ENCODE data around the gene ANGEL1. TPM values are rescaled to one million over a fixed set of nuclear protein-coding genes. Genes with fewer than 3 reads are reported as not detected.

ANGEL1 gene, protein sequence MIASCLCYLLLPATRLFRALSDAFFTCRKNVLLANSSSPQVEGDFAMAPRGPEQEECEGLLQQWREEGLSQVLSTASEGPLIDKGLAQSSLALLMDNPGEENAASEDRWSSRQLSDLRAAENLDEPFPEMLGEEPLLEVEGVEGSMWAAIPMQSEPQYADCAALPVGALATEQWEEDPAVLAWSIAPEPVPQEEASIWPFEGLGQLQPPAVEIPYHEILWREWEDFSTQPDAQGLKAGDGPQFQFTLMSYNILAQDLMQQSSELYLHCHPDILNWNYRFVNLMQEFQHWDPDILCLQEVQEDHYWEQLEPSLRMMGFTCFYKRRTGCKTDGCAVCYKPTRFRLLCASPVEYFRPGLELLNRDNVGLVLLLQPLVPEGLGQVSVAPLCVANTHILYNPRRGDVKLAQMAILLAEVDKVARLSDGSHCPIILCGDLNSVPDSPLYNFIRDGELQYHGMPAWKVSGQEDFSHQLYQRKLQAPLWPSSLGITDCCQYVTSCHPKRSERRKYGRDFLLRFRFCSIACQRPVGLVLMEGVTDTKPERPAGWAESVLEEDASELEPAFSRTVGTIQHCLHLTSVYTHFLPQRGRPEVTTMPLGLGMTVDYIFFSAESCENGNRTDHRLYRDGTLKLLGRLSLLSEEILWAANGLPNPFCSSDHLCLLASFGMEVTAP
- 22.6 TPM for total RNA-seq (ENCODE audit: unreplicated experiment)
- long read RNA-seq, partial matches to known transcripts, result 1 of 1 reads
- long read RNA-seq, other reads (novel, unspliced or antisense), result 0 of 1 reads

GRCh38 chr14:76812422-76813383, at the start of gene ANGEL1:
TSS of gene ANGEL1 (minus strand) at chr14:76812882. CDS start at chr14:76812827, 55 bp downstream.
- H3K27me3 Mint-ChIP-seq (ENCODE audit: unreplicated experiment), result peaks cover 2% of the 10 kb centered on the region
- DNase-seq (ENCODE audit: low spot score), result peak; percentile 96
- peak within 1 kb of the TSS; percentile 95 for H3K27ac Mint-ChIP-seq (ENCODE audit: unreplicated experiment)
- peak within 1 kb of the TSS; percentile 97 for H3K4me3 Mint-ChIP-seq (ENCODE audit: unreplicated experiment)
- no peak for TF ChIP-seq CTCF (IDR thresholded peaks at IDR 0.05; ENCODE audit: unreplicated experiment)
- H3K36me3 Mint-ChIP-seq (ENCODE audit: low read depth, unreplicated experiment), result peaks cover 13% of the 10 kb centered on the region
- no peaks in the 10 kb centered on the region for H3K9me3 Mint-ChIP-seq (ENCODE audit: unreplicated experiment)
- H3K4me1 Mint-ChIP-seq (ENCODE audit: unreplicated experiment), result peaks cover 20% of the 10 kb centered on the region

GRCh38 chr14:76861574-76862255, 49.0 kb upstream of the ANGEL1 start:
- no peak overlapping the region for H3K4me3 Mint-ChIP-seq (ENCODE audit: unreplicated experiment)
- H3K36me3 Mint-ChIP-seq (ENCODE audit: low read depth, unreplicated experiment), result no peaks in the 10 kb centered on the region
- DNase-seq (ENCODE audit: low spot score), result no peak
- H3K27me3 Mint-ChIP-seq (ENCODE audit: unreplicated experiment), result peaks cover 12% of the 10 kb centered on the region
- no peak for TF ChIP-seq CTCF (IDR thresholded peaks at IDR 0.05; ENCODE audit: unreplicated experiment)
- no peak overlapping the region for H3K27ac Mint-ChIP-seq (ENCODE audit: unreplicated experiment)
- H3K4me1 Mint-ChIP-seq (ENCODE audit: unreplicated experiment), result peaks cover 60% of the 10 kb centered on the region
- no peaks in the 10 kb centered on the region for H3K9me3 Mint-ChIP-seq (ENCODE audit: unreplicated experiment)

DNA sequence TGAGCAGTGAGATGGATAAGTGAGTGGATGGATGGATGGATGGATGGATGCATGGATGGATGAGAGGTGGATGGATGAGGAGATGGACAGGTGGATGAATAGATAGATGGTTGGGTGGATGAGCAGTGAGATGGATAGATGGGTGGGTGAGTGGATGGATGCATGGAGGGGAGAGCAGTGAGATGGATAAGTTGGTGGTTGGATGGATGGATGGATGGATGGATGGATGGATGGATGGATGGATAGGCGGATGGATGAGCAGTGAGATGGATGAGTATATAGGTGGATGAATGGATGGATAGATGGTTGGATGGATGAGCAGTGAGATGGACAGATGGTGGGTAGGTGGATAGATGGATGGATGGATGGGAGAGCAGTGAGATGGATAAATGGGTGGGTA, 44.1 kb upstream of the ANGEL1 start:
- Mint-ChIP-seq H3K36me3 (ENCODE audit: low read depth, unreplicated experiment) (no peaks in the 10 kb centered on the region), H3K27ac (ENCODE audit: unreplicated experiment) (no peak overlapping the region), H3K4me3 (ENCODE audit: unreplicated experiment) (no peak overlapping the region), H3K27me3 (ENCODE audit: unreplicated experiment) (peaks cover 9% of the 10 kb centered on the region), H3K9me3 (ENCODE audit: unreplicated experiment) (no peaks in the 10 kb centered on the region), H3K4me1 (ENCODE audit: unreplicated experiment) (peaks cover 32% of the 10 kb centered on the region)
- no peak for DNase-seq (ENCODE audit: low spot score)
- TF ChIP-seq CTCF (IDR thresholded peaks at IDR 0.05; ENCODE audit: unreplicated experiment), result no peak

DNA sequence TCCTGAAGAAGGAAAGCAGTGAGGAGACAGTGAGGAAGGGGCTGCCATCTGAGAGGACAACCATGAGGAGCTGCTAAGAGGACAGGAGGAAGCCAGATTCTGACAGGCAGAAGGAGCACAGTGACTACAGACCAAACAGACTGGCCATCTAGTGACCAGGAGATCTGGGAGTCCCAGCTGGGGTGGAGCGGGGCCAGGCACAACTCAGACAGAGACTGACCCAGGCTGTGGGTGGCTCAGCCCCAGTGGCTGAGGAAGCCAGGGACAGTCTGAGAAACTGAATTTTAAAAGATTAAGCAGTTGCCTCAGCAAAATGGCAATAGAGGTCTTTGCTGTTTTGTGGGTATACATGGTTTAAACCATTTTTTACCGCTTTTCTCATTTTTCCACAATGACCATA, 42.4 kb upstream of the ANGEL1 start:
- Mint-ChIP-seq H3K36me3 (ENCODE audit: low read depth, unreplicated experiment) (no peaks in the 10 kb centered on the region), H3K4me3 (ENCODE audit: unreplicated experiment) (no peak overlapping the region), H3K27ac (ENCODE audit: unreplicated experiment) (no peak overlapping the region), H3K27me3 (ENCODE audit: unreplicated experiment) (peaks cover 8% of the 10 kb centered on the region), H3K4me1 (ENCODE audit: unreplicated experiment) (peaks cover 16% of the 10 kb centered on the region), H3K9me3 (ENCODE audit: unreplicated experiment) (no peaks in the 10 kb centered on the region)
- no peak for DNase-seq (ENCODE audit: low spot score)
- no peak for TF ChIP-seq CTCF (IDR thresholded peaks at IDR 0.05; ENCODE audit: unreplicated experiment)
